Epithelial cell of proximal tubule (primary cell): ENCODE results near the gene HTRA3. TPM values are rescaled to one million over a fixed set of nuclear protein-coding genes. Genes with fewer than 3 reads are reported as not detected.

Source experiments
- DNase-seq: peaks from one replicate; pipeline ENCODE4 v3.0.0-alpha.2; 2011; ENCODE audit warnings: low read depth
- H3K4me3 ChIP-seq: 2 replicates; pipeline ENCODE4 v1.5.1; 2011; ENCODE audit warnings: low read depth, mild to moderate bottlenecking, low read length
- total RNA-seq: library from RNA; depleted of rRNA; stranded (reverse); fragments of >200 nt; gene quantifications from 2 replicates; pipeline ENCODE4 v1.2.3, GENCODE V29; 2015
- TF ChIP-seq, protein P1 (sequence below): conservative IDR thresholded peaks from 2 replicates; pipeline ENCODE4 v1.5.1; 2012; ENCODE audit warnings: low read depth, mild to moderate bottlenecking, low read length

Gene HTRA3
- total RNA-seq, 1 donor from 2014 or later = 1.2 TPM

GRCh38 chr4:8268901-8269534 is 536 bp upstream of the HTRA3 start:
- no peak for DNase-seq
- no peak overlapping the region for H3K4me3 ChIP-seq
- TF ChIP-seq, protein P1, sequence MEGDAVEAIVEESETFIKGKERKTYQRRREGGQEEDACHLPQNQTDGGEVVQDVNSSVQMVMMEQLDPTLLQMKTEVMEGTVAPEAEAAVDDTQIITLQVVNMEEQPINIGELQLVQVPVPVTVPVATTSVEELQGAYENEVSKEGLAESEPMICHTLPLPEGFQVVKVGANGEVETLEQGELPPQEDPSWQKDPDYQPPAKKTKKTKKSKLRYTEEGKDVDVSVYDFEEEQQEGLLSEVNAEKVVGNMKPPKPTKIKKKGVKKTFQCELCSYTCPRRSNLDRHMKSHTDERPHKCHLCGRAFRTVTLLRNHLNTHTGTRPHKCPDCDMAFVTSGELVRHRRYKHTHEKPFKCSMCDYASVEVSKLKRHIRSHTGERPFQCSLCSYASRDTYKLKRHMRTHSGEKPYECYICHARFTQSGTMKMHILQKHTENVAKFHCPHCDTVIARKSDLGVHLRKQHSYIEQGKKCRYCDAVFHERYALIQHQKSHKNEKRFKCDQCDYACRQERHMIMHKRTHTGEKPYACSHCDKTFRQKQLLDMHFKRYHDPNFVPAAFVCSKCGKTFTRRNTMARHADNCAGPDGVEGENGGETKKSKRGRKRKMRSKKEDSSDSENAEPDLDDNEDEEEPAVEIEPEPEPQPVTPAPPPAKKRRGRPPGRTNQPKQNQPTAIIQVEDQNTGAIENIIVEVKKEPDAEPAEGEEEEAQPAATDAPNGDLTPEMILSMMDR = no peak

DNA sequence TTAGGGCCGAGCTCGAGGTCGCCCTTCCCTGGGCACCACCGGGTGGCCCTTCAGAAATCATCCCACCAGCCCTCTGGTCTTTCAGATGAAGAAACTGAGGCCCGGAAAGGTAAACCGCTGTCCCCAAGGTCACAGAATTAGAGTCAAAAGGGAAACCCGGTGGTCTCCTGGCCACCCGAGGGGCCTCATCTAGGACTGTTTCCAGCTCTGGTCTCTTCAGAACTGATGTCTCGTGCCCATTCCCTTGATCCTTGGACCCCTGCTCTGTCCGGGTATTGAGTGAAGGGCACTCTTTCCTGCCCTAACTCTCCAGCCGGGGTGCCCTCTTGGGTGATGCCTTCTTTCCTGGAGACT is 841 bp downstream of the HTRA3 start:
- TF ChIP-seq, protein P1 = no peak
- DNase-seq = no peak
- no peak overlapping the region for H3K4me3 ChIP-seq

GRCh38 chr4:8270912-8271815 is 1.6 kb downstream of the HTRA3 start:
- DNase-seq = no peak
- TF ChIP-seq, protein P1 = no peak

GRCh38 chr4:8271821-8272220 is 2.3 kb downstream of the HTRA3 start:
- TF ChIP-seq, protein P1 = no peak
- H3K4me3 ChIP-seq = no peak overlapping the region
- no peak for DNase-seq

More at GRCh38 chr4:8270912-8271815, 1.6 kb downstream of the HTRA3 start:
- no peak overlapping the region for H3K4me3 ChIP-seq

DNA sequence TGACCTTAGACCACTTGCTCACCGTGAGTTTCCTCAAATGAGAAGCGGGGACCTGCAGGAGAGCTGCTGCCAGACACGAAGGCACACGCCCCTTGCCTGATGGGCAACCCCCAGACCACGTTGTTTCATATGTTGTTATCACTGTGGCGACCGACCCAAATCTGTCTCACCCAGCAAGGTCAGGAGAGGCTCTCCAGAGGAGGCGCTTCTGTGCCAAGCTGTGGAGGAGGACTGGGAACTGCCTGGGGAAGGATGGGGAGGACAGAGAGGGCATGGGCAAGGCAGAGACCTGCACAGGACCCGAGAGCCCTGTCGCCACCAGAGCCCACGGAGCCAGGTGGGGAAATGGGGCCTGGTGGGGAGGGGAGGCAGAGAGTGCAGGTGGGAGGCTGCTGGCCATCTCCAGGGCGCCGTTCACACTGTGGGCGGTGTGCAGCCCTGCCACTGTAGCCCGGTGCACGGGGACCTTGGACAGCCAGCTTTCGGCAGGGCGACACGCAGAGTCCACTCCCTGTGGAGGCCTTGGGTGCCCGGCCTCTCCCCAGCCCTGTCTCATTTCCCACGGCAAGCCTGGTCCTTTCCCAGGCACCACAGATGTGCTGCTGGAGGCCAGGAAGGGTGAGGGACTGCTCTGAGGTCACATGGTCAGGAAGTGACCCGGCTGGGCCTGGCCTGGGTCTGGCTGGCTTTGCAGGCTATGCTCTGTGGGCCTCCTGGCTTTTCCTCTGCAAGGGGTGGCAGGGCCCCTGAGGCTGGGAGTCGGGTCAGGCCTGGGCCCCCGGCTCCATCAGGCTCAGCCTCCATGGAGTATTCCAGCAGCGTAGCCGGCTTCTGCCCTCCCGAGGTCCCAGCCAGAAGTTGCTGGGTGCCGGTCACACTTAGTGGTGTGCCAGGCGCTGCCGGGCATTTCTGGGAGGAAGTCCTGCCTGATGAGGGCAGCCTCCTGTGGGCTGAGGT is 3.2 kb downstream of the HTRA3 start:
- no peak overlapping the region for H3K4me3 ChIP-seq
- TF ChIP-seq, protein P1 = no peak
- no peak for DNase-seq

- no peak overlapping the region for H3K4me3 ChIP-seq
- DNase-seq = no peak
- TF ChIP-seq, protein P1 = no peak
These were observed 3.9 kb downstream of the HTRA3 start for GRCh38 chr4:8273450-8273849.
